IMR-90 (cell line): Measurements from ENCODE around the gene GNB4. TPM values are rescaled to one million over a fixed set of nuclear protein-coding genes. Genes with fewer than 3 reads are reported as not detected.

Source experiments
- ATAC-seq: fragments of 200-7000 bp; cut with Tn5 transposase; 2 replicates; pipeline ENCODE4 v1.9.1; 2020; ENCODE audit warnings: low read depth, mild to moderate bottlenecking, moderate library complexity
- BruUV-seq: library from RNA; stranded (reverse); fragments of 400-500 nt; replicated peaks from 2 replicates; lab custom pipeline; 2021; lab: Mats Ljungman, UMichigan
- CTCF ChIA-PET: fragments of 300-600 bp; formaldehyde crosslinking; extraction: SDS; loops from one replicate; lab custom pipeline; 2021; ENCODE audit warnings: antibody characterized with exemption; lab: Yijun Ruan, JAX
- POLR2A ChIA-PET: fragments of 300-600 bp; sonication (Branson Sonifier 250); formaldehyde crosslinking; loops from one replicate; lab custom pipeline; 2022; ENCODE audit warnings: antibody characterized with exemption; ENCODE audit not compliant: unreplicated experiment; lab: Charles Lee
- DNase-seq: peaks from one replicate; pipeline ENCODE4 v3.0.0; 2013
- H2AFZ ChIP-seq: replicated peaks from 2 replicates; pipeline ENCODE3; 2013; ENCODE audit warnings: low read length, mild to moderate bottlenecking; ENCODE audit not compliant: poor library complexity
- H2AK5ac ChIP-seq: 2 replicates; pipeline ENCODE4 v1.6.1; 2013; ENCODE audit warnings: low read depth, low read length, inconsistent platforms
- H2AK9ac ChIP-seq: replicated peaks from 2 replicates; pipeline ENCODE3; 2013; ENCODE audit warnings: mild to moderate bottlenecking, low read depth, low read length, moderate library complexity; ENCODE audit not compliant: poor library complexity
- H2BK120ac ChIP-seq: 2 replicates; pipeline ENCODE4 v1.6.1; 2013; ENCODE audit warnings: low read depth, low read length, inconsistent platforms
- H2BK15ac ChIP-seq: 3 replicates; pipeline ENCODE4 v1.6.1; 2013; ENCODE audit warnings: low read depth, low read length, inconsistent platforms
- H2BK20ac ChIP-seq: 2 replicates; pipeline ENCODE4 v1.6.1; 2013; ENCODE audit warnings: low read depth, mild to moderate bottlenecking, inconsistent platforms, low read length, moderate library complexity
- H2BK5ac ChIP-seq: 2 replicates; pipeline ENCODE4 v1.6.1; 2013; ENCODE audit warnings: mild to moderate bottlenecking, low read depth, low read length, inconsistent platforms; ENCODE audit not compliant: poor library complexity, severe bottlenecking
- H3K14ac ChIP-seq: replicated peaks from 2 replicates; pipeline ENCODE4 v1.6.1; 2013; ENCODE audit warnings: low read depth, low read length, inconsistent platforms
- H3K18ac ChIP-seq: 2 replicates; pipeline ENCODE4 v1.6.1; 2013; ENCODE audit warnings: low read depth, low read length, control low read depth
- H3K23ac ChIP-seq: 2 replicates; pipeline ENCODE4 v1.6.1; 2013; ENCODE audit warnings: low read depth, low read length, inconsistent platforms
- H3K27ac ChIP-seq: 2 replicates; pipeline ENCODE4 v1.5.1; 2013; ENCODE audit warnings: mild to moderate bottlenecking, control low read depth, low read length; ENCODE audit not compliant: insufficient read depth
- H3K27me3 ChIP-seq: 2 replicates; pipeline ENCODE4 v1.6.1; 2013; ENCODE audit warnings: low read length; ENCODE audit not compliant: control insufficient read depth, insufficient read depth
- H3K36me3 ChIP-seq: 2 replicates; pipeline ENCODE4 v1.6.1; 2013; ENCODE audit warnings: low read length, mixed read lengths; ENCODE audit not compliant: control insufficient read depth, insufficient read depth
- H3K4ac ChIP-seq: 2 replicates; pipeline ENCODE4 v1.6.1; 2013; ENCODE audit warnings: low read depth, low read length, inconsistent platforms
- H3K4me1 ChIP-seq: 2 replicates; pipeline ENCODE4 v1.6.1; 2013; ENCODE audit warnings: low read length, mixed read lengths; ENCODE audit not compliant: control insufficient read depth, insufficient read depth
- H3K4me2 ChIP-seq: 2 replicates; pipeline ENCODE4 v1.6.1; 2013; ENCODE audit warnings: low read depth, mild to moderate bottlenecking, control low read depth, low read length, moderate library complexity
- H3K4me3 ChIP-seq: 2 replicates; pipeline ENCODE4 v1.5.1; 2013; ENCODE audit warnings: low read depth, mild to moderate bottlenecking, control low read depth, low read length, moderate library complexity; ENCODE audit not compliant: insufficient read depth
- H3K56ac ChIP-seq: 2 replicates; pipeline ENCODE4 v1.6.1; 2013; ENCODE audit warnings: low read length, inconsistent platforms; ENCODE audit not compliant: insufficient read depth; ENCODE audit errors: extremely low read depth
- H3K79me1 ChIP-seq, 2 experiments: 2 replicates each; pipeline ENCODE4 v1.6.1; 2013; ENCODE audit warnings: low read length in 2 of 2, inconsistent platforms in 1 of 2, low read depth in 1 of 2
- H3K9ac ChIP-seq: 2 replicates; pipeline ENCODE4 v1.6.1; 2013; ENCODE audit warnings: low read depth, low read length, control low read depth
- H3K9me1 ChIP-seq: 2 replicates; pipeline ENCODE4 v1.6.1; 2013; ENCODE audit warnings: low read length, inconsistent platforms; ENCODE audit not compliant: insufficient read depth
- H3K9me3 ChIP-seq: 2 replicates; pipeline ENCODE4 v1.6.1; 2013; ENCODE audit warnings: low read length; ENCODE audit not compliant: control insufficient read depth, insufficient read depth
- H4K20me1 ChIP-seq: 2 replicates; pipeline ENCODE4 v1.6.1; 2013; ENCODE audit warnings: low read length, inconsistent platforms; ENCODE audit not compliant: insufficient read depth
- H4K5ac ChIP-seq: 2 replicates; pipeline ENCODE4 v1.6.1; 2013; ENCODE audit warnings: mild to moderate bottlenecking, low read depth, low read length, control low read depth
- H4K8ac ChIP-seq, 2 experiments: 2 replicates each; pipeline ENCODE4 v1.6.1; 2013; ENCODE audit warnings: low read depth in 2 of 2, low read length in 2 of 2, control low read depth in 1 of 2, inconsistent platforms in 1 of 2
- H4K91ac ChIP-seq: 2 replicates; pipeline ENCODE4 v1.6.1; 2013; ENCODE audit warnings: low read depth, low read length, inconsistent platforms; ENCODE audit not compliant: insufficient read depth
- BHLHE40 ChIP-seq: fragments of 150-350 bp; IDR thresholded peaks from 2 replicates; pipeline ENCODE4 v1.6.1; 2016; ENCODE audit warnings: mild to moderate bottlenecking, low read depth, low read length
- CEBPB ChIP-seq: IDR thresholded peaks from 2 replicates; pipeline ENCODE4 v1.6.1; 2012; ENCODE audit warnings: low read depth, low read length, improper control_type of control experiment
- CHD1 ChIP-seq: IDR thresholded peaks from 2 replicates; pipeline ENCODE4 v1.6.1; 2012; ENCODE audit warnings: low read depth, low read length, improper control_type of control experiment
- CTCF ChIP-seq: conservative IDR thresholded peaks from 2 replicates; pipeline ENCODE4 v1.5.1; 2012; ENCODE audit warnings: mild to moderate bottlenecking, low read depth, low read length, improper control_type of control experiment
- FOS ChIP-seq: fragments of 150-350 bp; IDR thresholded peaks from 2 replicates; pipeline ENCODE4 v1.6.1; 2016; ENCODE audit warnings: low read depth, low read length
- MAFK ChIP-seq: IDR thresholded peaks from 2 replicates; pipeline ENCODE4 v1.6.1; 2012; ENCODE audit warnings: low read depth, low read length, improper control_type of control experiment
- MAZ ChIP-seq: IDR thresholded peaks from 2 replicates; pipeline ENCODE4 v1.6.1; 2012; ENCODE audit warnings: low read depth, mild to moderate bottlenecking, low read length, improper control_type of control experiment, moderate library complexity, borderline replicate concordance
- MXI1 ChIP-seq: IDR thresholded peaks from 2 replicates; pipeline ENCODE4 v1.6.1; 2012; ENCODE audit warnings: low read depth, mild to moderate bottlenecking, low read length, moderate library complexity, borderline replicate concordance
- NFE2L2 ChIP-seq: fragments of 150-350 bp; IDR thresholded peaks from 2 replicates; pipeline ENCODE4 v1.6.1; 2016; ENCODE audit warnings: low read depth, mild to moderate bottlenecking, low read length
- POLR2A ChIP-seq: IDR thresholded peaks from 2 replicates; pipeline ENCODE4 v1.6.1; 2012; ENCODE audit warnings: mild to moderate bottlenecking, low read depth, low read length
- RAD21 ChIP-seq: IDR thresholded peaks from 2 replicates; pipeline ENCODE4 v1.6.1; 2012; ENCODE audit warnings: low read length, improper control_type of control experiment
- RCOR1 ChIP-seq: IDR thresholded peaks from 2 replicates; pipeline ENCODE4 v1.6.1; 2012; ENCODE audit warnings: mild to moderate bottlenecking, low read length, improper control_type of control experiment; ENCODE audit not compliant: insufficient replicate concordance
- RFX5 ChIP-seq: IDR thresholded peaks from 2 replicates; pipeline ENCODE4 v1.8.0; 2012; ENCODE audit warnings: low read depth, mild to moderate bottlenecking, low read length, moderate library complexity
- SMC3 ChIP-seq: fragments of 150-350 bp; IDR thresholded peaks from 2 replicates; pipeline ENCODE4 v1.6.1; 2016; ENCODE audit warnings: low read depth, mild to moderate bottlenecking, antibody characterized with exemption, low read length, moderate library complexity
- USF2 ChIP-seq: fragments of 150-350 bp; IDR thresholded peaks from 2 replicates; pipeline ENCODE4 v1.6.1; 2017; ENCODE audit warnings: mild to moderate bottlenecking, antibody characterized with exemption, low read length, low read depth
- WGBS, 2 experiments: methylation state at CpG; one replicate each; pipeline versions ENCODE4 v1.1.5 to v1.1.7; 2013; ENCODE audit warnings: missing lambda C conversion rate in 2 of 2; ENCODE audit not compliant: insufficient read length in 1 of 2; ENCODE audit errors: extremely low coverage in 2 of 2; 5-methylcytosine and 5-hydroxymethylcytosine counted together
- dilution Hi-C: fragments of 300-500 bp; cut with HindIII; formaldehyde crosslinking; loops from one replicate; pipeline ENCODE4 v1.14.3; 2018; ENCODE audit warnings: low sequenced_read_pairs; ENCODE audit not compliant: unreplicated experiment
- in situ Hi-C: fragments of 300-500 bp; cut with MboI; formaldehyde crosslinking; loops from 3 replicates; pipeline ENCODE4 v1.14.3; 2019; ENCODE audit warnings: low sequenced_read_pairs, inconsistent platforms, mixed read lengths
- intact Hi-C: fragments of 100-400 bp; cut with micrococcal nuclease; formaldehyde crosslinking; loops from 2 replicates; pipeline ENCODE4 v1.10.0; 2022
- polyA plus RNA-seq, 3 experiments: library from polyadenylated mRNA; depleted of rRNA; stranded (reverse); fragments of >200 nt; gene quantifications; 2 replicates each; pipeline ENCODE4 v1.2.3, GENCODE V29; 2012; ENCODE audit warnings: low replicate concordance in 1 of 3
- total RNA-seq: library from RNA; depleted of rRNA; stranded (reverse); fragments of >200 nt; gene quantifications from 2 replicates; pipeline ENCODE4 v1.2.3, GENCODE V29; 2012
- TF ChIP-seq, protein P1 (sequence below): fragments of 150-350 bp; IDR thresholded peaks from 2 replicates; pipeline ENCODE4 v1.6.1; 2016; ENCODE audit warnings: low read depth, mild to moderate bottlenecking, low read length, moderate library complexity, borderline replicate concordance

Gene GNB4
- total and polyA plus RNA-seq, 2 of the 4 experiments (the other 2 are of a cell fraction): 22.1 to 112 TPM

DNA sequence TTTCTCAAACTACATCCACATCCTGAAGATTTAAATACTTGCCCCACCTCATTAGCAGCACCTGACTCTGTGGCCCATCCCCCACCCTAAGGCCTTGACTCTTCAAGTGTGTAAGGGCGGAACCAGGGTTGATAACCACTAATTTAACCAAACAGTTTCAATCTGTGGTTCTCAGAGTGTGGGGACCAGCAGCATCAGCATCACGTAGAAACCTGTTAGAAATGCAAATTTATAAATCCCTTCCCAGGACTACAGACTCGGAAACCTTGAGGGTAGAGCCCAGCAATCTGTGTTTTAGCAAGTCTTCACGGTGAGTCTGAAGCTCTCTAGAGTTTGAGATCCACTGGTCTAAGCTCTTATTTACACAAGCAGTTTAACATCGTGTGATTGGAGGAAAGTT is 12.4 kb downstream of the GNB4 start:
- ATAC-seq: no peak
- Histone ChIP-seq H3K18ac (no peak overlapping the region), H3K27ac (no peak overlapping the region), H2BK20ac (no peak overlapping the region), H3K4me1 (peaks cover 6% of the 10 kb centered on the region; the same call in 1 of the 2 replicates), H3K23ac (no peak overlapping the region), H3K4me3 (no peak overlapping the region), H4K91ac (no peak overlapping the region), H2AFZ (no peak overlapping the region), H3K4ac (no peak overlapping the region), H3K14ac (no peak overlapping the region), H4K20me1 (peaks cover 16% of the 10 kb centered on the region; the same call in 1 of the 2 replicates), H3K27me3 (no peaks in the 10 kb centered on the region), H4K8ac (no peak overlapping the region), H4K5ac (no peak overlapping the region), H3K9ac (no peak overlapping the region), H3K9me1 (peaks cover 14% of the 10 kb centered on the region), H3K36me3 (peaks cover 1% of the 10 kb centered on the region; the same call in 1 of the 2 replicates), H3K56ac (no peak overlapping the region), H2BK5ac (no peak overlapping the region), H2BK15ac (no peak overlapping the region), H3K9me3 (no peaks in the 10 kb centered on the region), H2AK5ac (no peak overlapping the region), H2BK120ac (no peak overlapping the region), H2AK9ac (no peak overlapping the region), H3K4me2 (no peak overlapping the region), H3K79me1 (peaks cover 24 to 65% of the 10 kb centered on the region in 2 experiments)
- TF ChIP-seq MAZ: no peak
- no peak for TF ChIP-seq CHD1
- no peak for TF ChIP-seq RFX5
- TF ChIP-seq POLR2A: no peak
- TF ChIP-seq BHLHE40: no peak
- no peak for TF ChIP-seq RAD21
- TF ChIP-seq, protein P1, sequence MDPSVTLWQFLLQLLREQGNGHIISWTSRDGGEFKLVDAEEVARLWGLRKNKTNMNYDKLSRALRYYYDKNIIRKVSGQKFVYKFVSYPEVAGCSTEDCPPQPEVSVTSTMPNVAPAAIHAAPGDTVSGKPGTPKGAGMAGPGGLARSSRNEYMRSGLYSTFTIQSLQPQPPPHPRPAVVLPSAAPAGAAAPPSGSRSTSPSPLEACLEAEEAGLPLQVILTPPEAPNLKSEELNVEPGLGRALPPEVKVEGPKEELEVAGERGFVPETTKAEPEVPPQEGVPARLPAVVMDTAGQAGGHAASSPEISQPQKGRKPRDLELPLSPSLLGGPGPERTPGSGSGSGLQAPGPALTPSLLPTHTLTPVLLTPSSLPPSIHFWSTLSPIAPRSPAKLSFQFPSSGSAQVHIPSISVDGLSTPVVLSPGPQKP: no peak
- no peak for TF ChIP-seq MAFK
- TF ChIP-seq RCOR1: no peak
- TF ChIP-seq CEBPB: no peak
- no peak for TF ChIP-seq CTCF
- no peak for TF ChIP-seq MXI1
- no peak for TF ChIP-seq USF2
- TF ChIP-seq NFE2L2: no peak
- no peak for TF ChIP-seq SMC3
- no peak for TF ChIP-seq FOS
- in situ Hi-C loops (no loop called here), intact Hi-C loops (no loop called here), dilution Hi-C loops (no loop called here)
- no CpG with 5 or more reads among the region's 5 CpGs for WGBS, 2 experiments
- ChIA-PET POLR2A (no interaction called here), CTCF (no interaction called here)
- DNase-seq: no peak
- no TSS peak for BruUV-seq
